ENCODE data around the gene SUSD2.

GRCh38 chr22:24208012-24208749 lies 26.9 kb downstream of the SUSD2 start:
- TF ChIP-seq CSRNP3 (CRISPR knock-in tag; IDR thresholded peaks at IDR 0.05): no peak
- no peak for TF ChIP-seq ZNF565 (CRISPR knock-in tag; conservative IDR thresholded peaks at IDR 0.05; ENCODE audit: low read depth)
- TF ChIP-seq POU6F1 (CRISPR knock-in tag; IDR thresholded peaks at IDR 0.05; ENCODE audit: borderline replicate concordance, low read depth): no peak
- TF ChIP-seq TOX (CRISPR knock-in tag; IDR thresholded peaks at IDR 0.05; ENCODE audit: borderline replicate concordance): no peak
- no peak for TF ChIP-seq TCF4 (CRISPR knock-in tag; IDR thresholded peaks at IDR 0.05; ENCODE audit: borderline replicate concordance)
- no peak for TF ChIP-seq ARNTL (CRISPR knock-in tag; IDR thresholded peaks at IDR 0.05; ENCODE audit: borderline replicate concordance, low read depth)
- no peak for TF ChIP-seq GLIS3 (CRISPR knock-in tag; IDR thresholded peaks at IDR 0.05)
- TF ChIP-seq PPARA (CRISPR knock-in tag; IDR thresholded peaks at IDR 0.05; ENCODE audit: borderline replicate concordance): no peak
- no peak for TF ChIP-seq ZFP30 (CRISPR knock-in tag; IDR thresholded peaks at IDR 0.05)
- no peak for TF ChIP-seq ESRRG (CRISPR knock-in tag; IDR thresholded peaks at IDR 0.05)
- TF ChIP-seq PATZ1 (CRISPR knock-in tag; IDR thresholded peaks at IDR 0.05; ENCODE audit: borderline replicate concordance): no peak
- TF ChIP-seq CREB5 (CRISPR knock-in tag; IDR thresholded peaks at IDR 0.05; ENCODE audit: low read depth): no peak
- no peak for TF ChIP-seq ZFP3 (CRISPR knock-in tag; IDR thresholded peaks at IDR 0.05)
- no peak for TF ChIP-seq OSR1 (CRISPR knock-in tag; IDR thresholded peaks at IDR 0.05)

Data from SK-N-SH treated with all-trans-retinoic acid at 6 μM for 48 hours (cell line).